Measurements from ENCODE around the gene RYR1.

DNA sequence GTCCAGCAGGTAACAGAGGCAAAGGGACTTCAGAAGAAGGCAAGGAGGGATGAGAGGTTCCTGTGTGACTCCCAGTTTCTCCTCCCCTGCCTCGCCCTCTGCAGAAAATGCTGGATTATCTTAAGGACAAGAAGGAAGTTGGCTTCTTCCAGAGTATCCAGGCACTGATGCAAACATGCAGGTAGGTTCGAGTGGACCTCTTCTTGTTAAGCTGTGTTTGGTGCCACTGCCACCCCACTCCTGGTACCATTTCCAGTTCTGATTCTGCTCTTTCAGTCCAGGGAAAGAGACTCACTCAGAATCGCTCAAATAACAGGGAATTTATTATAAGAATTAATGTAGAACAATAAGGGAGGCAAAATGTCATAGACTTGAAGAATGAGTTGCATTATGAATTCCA lies 101.7 kb downstream of the RYR1 start:
- TF ChIP-seq GABPA (IDR thresholded peaks at IDR 0.05; ENCODE audit: low read depth) (no peak), STAT1 (conservative IDR thresholded peaks at IDR 0.05) (no peak), RELA (IDR thresholded peaks at IDR 0.05; ENCODE audit: borderline replicate concordance, partially characterized antibody) (no peak), MYC (IDR thresholded peaks at IDR 0.05; ENCODE audit: insufficient read depth, insufficient read length, insufficient replicate concordance, low read length, severe bottlenecking) (no peak), ZBTB11 (CRISPR knock-in tag; IDR thresholded peaks at IDR 0.05) (no peak), MAX (IDR thresholded peaks at IDR 0.05; ENCODE audit: low read depth, low read length) (no peak), ELK1 (IDR thresholded peaks at IDR 0.05; ENCODE audit: low read depth, low read length) (no peak)
